T-cell (primary cell): Measurements from ENCODE around the gene C3orf20. TPM values are rescaled to one million over a fixed set of nuclear protein-coding genes. Genes with fewer than 3 reads are reported as not detected.

ENCODE experiments used
- ATAC-seq, 4 experiments: fragments of 200-7000 bp in 3 of 4; fragments of 150-1000 bp in 1 of 4; cut with Tn5 transposase; replicated peaks in 1 of 4; 1 replicate in 3 of 4; 2 replicates in 1 of 4; pipeline ENCODE4 v1.10.0; 2021; ENCODE audit warnings: moderate library complexity in 3 of 4, mild to moderate bottlenecking in 2 of 4, moderate number of reproducible peaks in 1 of 4
- CTCF ChIA-PET, 2 donors: fragments of 300-600 bp; sonication (Branson Sonifier 250); formaldehyde crosslinking; loops; one replicate each; lab custom pipeline; 2022; ENCODE audit warnings: antibody characterized with exemption in 2 of 2; lab: Charles Lee
- POLR2A ChIA-PET, 2 donors: fragments of 300-600 bp; sonication (Branson Sonifier 250); formaldehyde crosslinking; loops; one replicate each; lab custom pipeline; 2022; ENCODE audit warnings: antibody characterized with exemption in 2 of 2; lab: Charles Lee
- DNase-seq, 35 experiments: peaks; one replicate each; pipeline versions ENCODE4 v3.0.0 to v3.0.0-alpha.2; 2013 to 2023
- H3K27ac ChIP-seq: one replicate; pipeline ENCODE4 v1.5.1; 2013; ENCODE audit warnings: low read length
- H3K27me3 ChIP-seq, 2 experiments: replicated peaks in 1 of 2; 1 replicate in 1 of 2; 2 replicates in 1 of 2; pipeline versions ENCODE4 v1.6.1 to v1.7.0; 2013; ENCODE audit warnings: low read length in 1 of 2, mixed read lengths in 1 of 2; ENCODE audit not compliant: control insufficient read depth in 2 of 2, insufficient read depth in 2 of 2; ENCODE audit errors: extremely low read depth in 1 of 2
- H3K36me3 ChIP-seq, 2 donors: 1 replicate in 1 of 2; 2 replicates in 1 of 2; pipeline versions ENCODE4 v1.6.1 to v1.7.0; 2013; ENCODE audit warnings: low read length in 1 of 2; ENCODE audit not compliant: control insufficient read depth in 2 of 2, insufficient read depth in 1 of 2; ENCODE audit errors: extremely low read depth in 1 of 2
- H3K4me1 ChIP-seq, 2 experiments: 1 replicate in 1 of 2; 2 replicates in 1 of 2; pipeline versions ENCODE4 v1.6.1 to v1.7.0; 2013; ENCODE audit warnings: low read length in 2 of 2, mixed read lengths in 1 of 2; ENCODE audit not compliant: insufficient read depth in 2 of 2, control insufficient read depth in 1 of 2; ENCODE audit errors: extremely low read depth in 1 of 2
- H3K4me3 ChIP-seq, 2 donors: 1 replicate in 1 of 2; 2 replicates in 1 of 2; pipeline versions ENCODE4 v1.5.1 to v1.7.0; 2013; ENCODE audit warnings: mild to moderate bottlenecking in 2 of 2, low read length in 1 of 2, moderate library complexity in 1 of 2; ENCODE audit not compliant: control insufficient read depth in 1 of 2; ENCODE audit errors: extremely low read depth in 1 of 2
- H3K9me3 ChIP-seq: 2 replicates; pipeline ENCODE4 v1.7.0; 2013
- H3K27ac Mint-ChIP-seq, 2 donors: one replicate each; pipeline ENCODE4 v1.8.0; 2020 to 2021; ENCODE audit warnings: mild to moderate bottlenecking in 2 of 2, mixed read lengths in 2 of 2
- H3K27me3 Mint-ChIP-seq, 2 donors: one replicate each; pipeline ENCODE4 v1.8.0; 2021 to 2022; ENCODE audit warnings: mixed read lengths in 2 of 2
- H3K36me3 Mint-ChIP-seq: one replicate; pipeline ENCODE4 v1.8.0; 2021; ENCODE audit warnings: mixed read lengths
- H3K4me1 Mint-ChIP-seq, 3 donors: one replicate each; pipeline ENCODE4 v1.8.0; 2020 to 2022; ENCODE audit warnings: mixed read lengths in 3 of 3, mild to moderate bottlenecking in 1 of 3
- H3K4me3 Mint-ChIP-seq, 3 donors: one replicate each; pipeline ENCODE4 v1.8.0; 2020 to 2022; ENCODE audit warnings: mild to moderate bottlenecking in 3 of 3, mixed read lengths in 3 of 3, moderate library complexity in 3 of 3
- H3K9me3 Mint-ChIP-seq, 3 donors: one replicate each; pipeline ENCODE4 v1.8.0; 2020 to 2022; ENCODE audit warnings: mixed read lengths in 3 of 3
- whole genome bisulfite sequencing: methylation state at CpG from one replicate; pipeline ENCODE4 v1.1.5; 2013; ENCODE audit warnings: missing lambda C conversion rate; ENCODE audit not compliant: insufficient coverage; 5-methylcytosine and 5-hydroxymethylcytosine counted together
- total RNA-seq, 35 experiments: library from RNA in 6 of 35; stranded (reverse) in 6 of 35; fragments of 120-200 nt in 1 of 35; gene quantifications; one replicate each; pipeline versions ENCODE4 v1.2.1 to v1.2.4 and lab custom pipeline; 2013 to 2026

Gene C3orf20
- total RNA-seq, 5 donors from 2014 or later (not counting 1 experiment from before 2014, with no cell fraction given): 0.19 to 0.82 (median 0.37) TPM

DNA sequence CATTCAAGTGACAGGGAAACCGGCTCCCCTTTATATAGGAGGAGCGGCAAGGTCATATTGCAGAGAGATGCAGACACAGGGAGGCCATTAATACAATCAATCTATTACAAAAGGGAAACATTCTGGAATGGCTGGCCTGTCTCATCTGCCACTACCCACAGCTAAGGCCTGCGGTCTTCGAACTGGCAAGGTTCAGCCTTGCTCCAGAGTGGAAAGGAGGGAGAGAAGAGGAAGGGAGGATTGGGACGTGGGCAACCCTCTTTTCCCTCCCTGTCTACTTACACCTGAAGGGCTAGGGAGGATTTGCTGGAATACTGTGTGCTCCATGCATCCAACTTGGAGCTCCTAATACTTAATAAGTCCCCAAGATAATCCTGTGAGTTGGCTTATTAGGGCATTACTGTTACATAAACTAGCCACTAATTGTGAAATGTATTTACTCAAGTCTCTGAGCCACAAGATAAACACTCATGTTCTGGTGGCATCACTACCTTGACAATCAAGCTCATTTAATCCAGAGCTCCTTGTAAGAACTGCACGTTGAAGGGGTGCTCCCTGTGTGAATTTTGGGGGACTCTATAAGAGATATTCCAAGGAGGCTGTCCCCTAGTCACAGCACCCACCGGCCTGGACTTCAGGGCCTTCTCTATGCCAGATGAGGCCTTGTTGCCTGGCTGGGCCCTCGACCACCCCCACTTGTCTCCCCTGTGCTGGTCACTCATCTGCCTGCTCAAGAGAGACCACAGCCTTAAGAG is 43.1 kb upstream of the C3orf20 start:
- ChIA-PET POLR2A (interaction anchor here (0.5 to 0.6 kb wide), 2 partner anchors 19 to 1946 kb away, joined by 3 read pairs; no protein-coding TSS in a partner anchor), CTCF (interaction anchor here (0.6 to 2.6 kb wide), 3 partner anchors 17 to 292 kb away, joined by 3 to 12 read pairs (median 4); no protein-coding TSS in a partner anchor)
- 64% methylated on average over 2 of the region's 8 CpGs for WGBS
- no peak for ATAC-seq
- no peak overlapping the region for H3K4me3 ChIP-seq
- no peaks in the 10 kb centered on the region for H3K36me3 ChIP-seq
- no peaks in the 10 kb centered on the region for H3K9me3 Mint-ChIP-seq
- H3K36me3 Mint-ChIP-seq: no peaks in the 10 kb centered on the region
- peaks cover 0 to 37% of the 10 kb centered on the region in 2 experiments for H3K27me3 ChIP-seq
- no peaks in the 10 kb centered on the region for H3K4me1 Mint-ChIP-seq
- no peak overlapping the region for H3K4me3 Mint-ChIP-seq
- peaks cover 28% of the 10 kb centered on the region in 2 donors for H3K27me3 Mint-ChIP-seq
- no peaks in the 10 kb centered on the region for H3K4me1 ChIP-seq
- DNase-seq: no peak
- H3K27ac Mint-ChIP-seq: no peak overlapping the region
- no peaks in the 10 kb centered on the region for H3K9me3 ChIP-seq
- no peak overlapping the region for H3K27ac ChIP-seq

DNA sequence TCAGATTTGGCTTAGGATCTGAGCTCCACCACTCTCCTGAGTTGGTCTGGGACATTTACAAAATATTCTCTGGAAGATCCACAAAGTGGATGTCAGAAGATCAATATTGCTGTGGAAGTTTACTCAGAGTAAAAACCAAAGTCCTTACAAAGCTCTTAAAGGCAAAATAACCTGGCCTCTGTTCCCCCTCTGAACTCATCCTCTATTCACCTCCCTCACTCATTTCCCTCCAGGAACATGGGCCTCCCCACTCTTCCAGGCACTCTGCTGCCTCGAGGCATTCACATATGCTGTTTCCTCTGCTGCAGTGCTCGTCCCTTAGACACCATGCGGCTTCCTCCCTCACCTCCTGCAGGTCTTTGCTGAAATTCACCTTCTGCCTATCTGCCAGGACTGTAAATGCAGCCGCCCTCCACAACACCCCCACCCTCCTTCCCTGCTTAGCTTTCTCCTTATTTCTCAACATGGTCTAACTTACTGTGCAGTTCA is 42.5 kb upstream of the C3orf20 start:
- POLR2A ChIA-PET: interaction anchor here (0.5 to 0.6 kb wide), 3 partner anchors 18 to 1946 kb away, joined by 3 to 4 read pairs (median 3); no protein-coding TSS in a partner anchor
- Mint-ChIP-seq H3K27ac (no peak overlapping the region), H3K27me3 (peaks cover 28 to 32% of the 10 kb centered on the region in 2 donors), H3K4me3 (no peak overlapping the region), H3K36me3 (no peaks in the 10 kb centered on the region), H3K9me3 (no peaks in the 10 kb centered on the region), H3K4me1 (no peaks in the 10 kb centered on the region)
- Histone ChIP-seq H3K27ac (no peak overlapping the region), H3K27me3 (peaks cover 0 to 38% of the 10 kb centered on the region in 2 experiments), H3K9me3 (no peaks in the 10 kb centered on the region), H3K4me1 (no peaks in the 10 kb centered on the region), H3K4me3 (no peak overlapping the region), H3K36me3 (no peaks in the 10 kb centered on the region)
- ATAC-seq (no peak), DNase-seq (no peak)
- CTCF ChIA-PET: interaction anchor here (1.0 to 2.6 kb wide), 3 partner anchors 289 to 291 kb away, joined by 3 to 12 read pairs (median 4); no protein-coding TSS in a partner anchor
- 42% methylated on average over 4 of the region's 4 CpGs for WGBS

DNA sequence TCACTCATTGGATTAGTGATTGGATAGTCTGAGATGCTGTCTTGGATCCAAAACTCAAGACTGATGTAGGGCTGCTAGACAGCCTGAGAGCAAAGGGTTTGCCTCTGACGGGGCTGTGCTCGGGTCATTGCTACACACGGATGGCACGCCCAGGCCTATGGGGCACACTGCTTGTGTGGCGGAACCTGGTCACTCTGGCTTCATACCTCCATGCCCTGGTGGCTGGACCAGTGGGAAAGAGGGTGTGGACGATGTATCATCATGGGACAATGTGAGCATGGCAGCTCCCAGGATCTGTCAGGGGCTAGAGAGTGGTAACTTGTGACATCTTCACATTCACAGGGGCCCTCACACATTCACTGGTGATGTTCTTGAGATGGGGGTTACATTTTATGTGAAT is 41.5 kb upstream of the C3orf20 start:
- Histone ChIP-seq H3K36me3 (no peaks in the 10 kb centered on the region), H3K4me1 (no peaks in the 10 kb centered on the region), H3K27me3 (peaks cover 0 to 33% of the 10 kb centered on the region in 2 experiments), H3K27ac (no peak overlapping the region), H3K9me3 (no peaks in the 10 kb centered on the region), H3K4me3 (no peak overlapping the region)
- POLR2A ChIA-PET: interaction anchor here in 1 of 2 donors (0.6 kb wide), 1 partner anchor 476 kb away, joined by 4 read pairs; no protein-coding TSS in a partner anchor
- H3K27me3 Mint-ChIP-seq: peaks cover 30 to 35% of the 10 kb centered on the region in 2 donors
- H3K36me3 Mint-ChIP-seq: no peaks in the 10 kb centered on the region
- ATAC-seq: no peak
- H3K4me1 Mint-ChIP-seq: no peaks in the 10 kb centered on the region
- no peak overlapping the region for H3K4me3 Mint-ChIP-seq
- WGBS: 94% methylated on average over 4 of the region's 6 CpGs
- no peak for DNase-seq
- CTCF ChIA-PET: interaction anchor here in 1 of 2 donors (1.0 to 1.5 kb wide), 2 partner anchors 288 to 290 kb away, joined by 3 to 4 read pairs; no protein-coding TSS in a partner anchor
- H3K9me3 Mint-ChIP-seq: no peaks in the 10 kb centered on the region
- no peak overlapping the region for H3K27ac Mint-ChIP-seq

DNA sequence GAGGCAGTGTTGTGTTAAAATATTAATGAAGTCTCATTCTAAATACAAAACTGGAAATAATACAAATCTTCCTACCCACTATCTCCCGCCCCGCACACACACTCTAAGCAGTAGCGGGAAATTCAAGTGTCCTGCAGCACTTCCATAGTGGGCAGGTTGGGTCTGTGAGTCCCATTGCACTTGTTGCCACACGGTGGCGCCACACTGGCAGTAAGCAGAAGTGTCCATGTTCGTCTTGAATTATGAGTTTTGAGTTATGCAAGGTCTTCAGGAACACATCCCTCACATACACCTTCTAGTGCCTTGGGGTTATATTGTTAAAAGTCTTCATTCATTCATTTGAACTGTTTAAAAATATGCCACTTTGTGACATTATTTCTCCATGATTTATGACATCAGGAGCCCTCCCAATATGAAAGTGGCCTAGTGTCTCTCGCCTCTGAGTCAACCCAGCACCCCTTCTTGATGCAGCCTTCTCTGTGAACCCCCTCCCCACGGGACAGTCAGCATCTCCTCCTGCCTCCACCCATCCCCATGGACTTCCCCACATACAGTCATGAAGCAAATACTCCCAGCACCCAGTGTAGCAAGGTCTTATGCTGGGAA is 41.0 kb upstream of the C3orf20 start:
- no peaks in the 10 kb centered on the region for H3K9me3 ChIP-seq
- POLR2A ChIA-PET: no interaction called here
- peak; percentile 59 to 76 (median 68) for ATAC-seq
- CTCF ChIA-PET: interaction anchor here in 1 of 2 donors (1.4 kb wide), 1 partner anchor 288 kb away, joined by 6 read pairs; no protein-coding TSS in a partner anchor
- no peaks in the 10 kb centered on the region for H3K36me3 Mint-ChIP-seq
- 50% methylated on average over 2 of the region's 8 CpGs for WGBS
- no peaks in the 10 kb centered on the region for H3K4me1 ChIP-seq
- H3K27ac Mint-ChIP-seq: no peak overlapping the region
- peak in 34 of 35 experiments; percentile 22 to 78 (median 50) for DNase-seq
- H3K27me3 ChIP-seq: peaks cover 0 to 28% of the 10 kb centered on the region in 2 experiments
- H3K27ac ChIP-seq: no peak overlapping the region
- no peak overlapping the region for H3K4me3 Mint-ChIP-seq
- H3K4me3 ChIP-seq: no peak overlapping the region
- H3K27me3 Mint-ChIP-seq: peaks cover 27 to 36% of the 10 kb centered on the region in 2 donors
- H3K36me3 ChIP-seq: no peaks in the 10 kb centered on the region
- no peaks in the 10 kb centered on the region for H3K4me1 Mint-ChIP-seq
- H3K9me3 Mint-ChIP-seq: no peaks in the 10 kb centered on the region

DNA sequence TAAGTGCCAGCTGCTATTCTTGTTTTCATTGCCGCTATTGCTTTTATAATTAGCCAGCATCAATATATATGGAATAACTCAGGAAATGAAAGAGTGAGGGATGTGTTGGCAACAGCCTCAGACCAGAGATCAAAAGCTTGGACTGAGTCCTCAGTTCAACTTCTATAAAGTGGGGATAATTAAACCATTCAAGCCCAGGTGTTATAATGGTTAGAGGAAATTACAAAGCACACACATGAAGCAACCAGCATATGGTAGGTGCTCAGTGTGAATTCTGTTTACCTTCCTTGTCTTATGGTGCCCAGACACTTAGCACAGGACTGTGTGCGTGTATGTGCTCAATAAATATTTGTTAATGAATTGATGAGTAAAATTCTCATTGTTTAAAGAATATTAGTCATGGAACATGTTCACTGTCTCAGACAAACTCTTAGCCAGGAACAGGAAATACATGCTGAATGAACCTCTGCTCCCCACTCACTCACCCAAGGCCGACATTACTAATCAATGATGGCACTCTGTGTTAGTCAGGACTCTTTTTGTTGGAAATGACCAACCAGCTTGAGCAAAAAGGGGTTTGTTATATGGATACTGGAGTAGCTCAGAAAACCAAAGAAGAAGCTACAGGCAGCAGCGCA is 40.1 kb upstream of the C3orf20 start:
- ChIA-PET POLR2A (interaction anchor here in 1 of 2 donors (0.6 kb wide), 1 partner anchor 599 kb away, joined by 3 read pairs; no protein-coding TSS in a partner anchor), CTCF (interaction anchor here in 1 of 2 donors (1.4 kb wide), 1 partner anchor 287 kb away, joined by 6 read pairs; no protein-coding TSS in a partner anchor)
- Mint-ChIP-seq H3K4me1 (no peaks in the 10 kb centered on the region), H3K27me3 (peaks cover 27 to 45% of the 10 kb centered on the region in 2 donors), H3K27ac (no peak overlapping the region), H3K9me3 (no peaks in the 10 kb centered on the region), H3K4me3 (no peak overlapping the region), H3K36me3 (no peaks in the 10 kb centered on the region)
- Histone ChIP-seq H3K27me3 (peaks cover 0 to 24% of the 10 kb centered on the region in 2 experiments), H3K27ac (no peak overlapping the region), H3K36me3 (no peaks in the 10 kb centered on the region), H3K4me3 (no peak overlapping the region), H3K4me1 (no peaks in the 10 kb centered on the region), H3K9me3 (no peaks in the 10 kb centered on the region)
- no peak for ATAC-seq
- DNase-seq: no peak
- WGBS: no CpG with 5 or more reads among the region's 4 CpGs
